HG03432 (cell line): ENCODE measurements around the gene NXN.
"Not testable (repeated sequence)": the region's sequence is repeated elsewhere in the genome, so short reads cannot be mapped to it uniquely, and the experiment has no call there.

Experiments
- ATAC-seq: cut with Tn5 transposase; IDR thresholded peaks from one replicate; pipeline ENCODE4 v1.9.1; 2021; ENCODE audit warnings: mild to moderate bottlenecking, moderate library complexity; ENCODE audit not compliant: unreplicated experiment

NXN gene

DNA sequence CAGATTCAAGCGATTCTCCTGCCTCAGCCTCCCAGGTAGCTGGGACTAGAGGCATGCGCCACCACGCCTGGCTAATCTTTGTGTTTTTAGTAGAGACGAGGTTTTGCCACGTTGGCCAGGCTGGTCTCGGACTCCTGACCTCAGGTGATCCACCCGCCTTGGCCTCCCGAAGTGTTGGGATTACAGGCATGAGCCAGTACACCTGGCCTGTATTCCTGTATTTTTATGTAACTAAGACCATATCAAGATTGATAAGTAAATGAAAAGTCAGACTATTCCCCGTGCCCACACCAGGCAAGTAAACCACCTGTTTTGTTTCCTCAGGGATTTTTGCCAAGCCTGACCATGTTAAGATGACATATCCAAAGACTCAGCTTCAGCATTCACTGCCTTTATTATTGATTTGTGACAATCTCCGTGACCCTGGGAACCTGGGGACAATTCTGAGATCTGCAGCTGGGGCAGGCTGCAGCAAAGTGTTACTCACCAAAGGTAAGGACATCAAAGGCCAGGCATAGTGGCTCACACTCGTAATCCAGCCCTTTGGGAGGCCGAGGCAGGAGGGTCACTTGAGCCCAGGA lies 191.8 kb downstream of the NXN start:
- ATAC-seq: no peak

DNA sequence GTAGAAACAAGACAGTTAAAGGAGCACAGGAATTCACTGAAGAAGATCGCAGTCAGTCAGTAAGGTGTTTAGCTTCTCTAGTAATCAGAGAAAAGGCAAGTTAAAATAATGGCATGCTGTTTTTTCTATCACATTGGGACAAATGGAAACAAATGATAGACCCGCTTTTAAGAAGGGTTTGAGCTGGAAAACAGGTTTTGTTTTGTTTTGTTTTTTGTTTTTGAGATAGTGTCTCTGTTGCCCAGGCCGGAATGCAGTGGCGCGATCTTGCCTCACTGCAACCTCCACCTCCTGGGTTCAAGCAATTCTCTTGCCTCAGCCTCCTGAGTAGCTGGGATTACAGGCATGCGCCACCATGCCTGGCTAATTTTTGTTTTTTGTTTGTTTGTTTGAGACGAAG lies 193.7 kb downstream of the NXN start:
- ATAC-seq: not testable (repeated sequence)

DNA sequence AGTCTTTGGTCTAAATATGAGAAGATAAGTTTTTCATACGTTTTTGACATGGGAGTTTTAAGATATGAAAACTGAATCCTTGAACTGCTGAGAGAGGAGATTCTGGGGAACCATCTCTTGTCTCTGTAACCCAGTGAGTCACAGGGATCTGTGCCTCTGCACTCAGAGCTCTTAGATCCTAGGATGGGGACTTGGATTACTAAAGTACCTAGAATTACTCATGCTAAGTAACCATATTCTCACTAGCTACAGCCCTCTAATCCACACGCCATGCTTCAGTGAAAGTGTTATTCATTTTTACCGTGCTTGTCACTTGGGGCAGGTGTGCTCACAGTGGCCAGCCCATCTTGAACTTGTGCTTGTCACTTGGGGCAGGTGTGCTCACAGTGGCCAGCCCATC lies 195.4 kb downstream of the NXN start:
- ATAC-seq: no peak

DNA sequence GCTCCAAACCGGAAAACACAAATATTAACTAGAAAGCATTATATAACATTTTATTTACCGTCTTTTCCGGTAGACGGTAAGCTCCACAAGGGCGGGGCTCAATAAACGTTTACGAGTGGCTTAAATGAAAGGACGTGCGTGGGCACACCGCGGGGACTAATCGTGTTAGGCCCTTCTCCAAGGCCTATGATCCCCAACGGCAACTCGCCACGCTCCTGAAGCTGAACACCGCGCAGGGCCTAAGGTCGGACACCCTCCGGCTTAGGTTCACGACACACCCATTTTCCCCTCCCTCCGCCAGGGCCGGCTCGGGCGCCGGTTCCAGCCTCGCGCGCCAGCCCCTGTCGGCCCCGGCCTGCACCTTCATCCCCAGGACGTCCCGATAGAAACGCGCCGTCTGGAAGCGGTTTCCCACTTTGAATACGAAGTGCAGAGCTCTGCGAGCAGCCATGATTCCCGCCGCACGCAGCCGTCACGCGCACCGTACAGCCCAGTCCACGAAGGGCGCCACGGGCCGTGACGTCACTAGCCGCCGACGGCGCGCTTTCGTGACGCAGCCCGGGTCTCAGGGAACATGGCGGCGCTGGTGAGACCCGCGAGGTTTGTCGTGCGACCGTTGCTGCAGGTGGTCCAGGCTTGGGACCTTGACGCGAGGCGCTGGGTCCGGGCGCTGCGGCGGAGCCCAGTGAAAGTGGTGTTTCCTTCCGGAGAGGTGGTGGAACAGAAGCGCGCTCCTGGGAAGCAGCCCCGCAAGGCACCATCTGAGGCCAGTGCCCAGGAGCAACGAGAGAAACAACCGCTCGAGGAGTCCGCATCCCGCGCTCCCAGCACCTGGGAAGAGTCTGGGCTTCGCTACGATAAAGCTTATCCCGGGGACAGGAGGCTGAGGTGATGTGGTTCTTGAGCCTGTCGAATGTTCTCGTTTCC lies 197.5 kb downstream of the NXN start, which contains the start of the genes GLOD4 and MRM3:
Gene GLOD4, minus strand, starts transcription at position 476 of the 927 bp plus-strand sequence. Its CDS starts 25 bp downstream, at position 451.
Gene MRM3, plus strand, starts transcription at position 549 of the 927 bp plus-strand sequence. Its CDS starts 26 bp downstream, at position 575.
- peak; percentile 91 for ATAC-seq

DNA sequence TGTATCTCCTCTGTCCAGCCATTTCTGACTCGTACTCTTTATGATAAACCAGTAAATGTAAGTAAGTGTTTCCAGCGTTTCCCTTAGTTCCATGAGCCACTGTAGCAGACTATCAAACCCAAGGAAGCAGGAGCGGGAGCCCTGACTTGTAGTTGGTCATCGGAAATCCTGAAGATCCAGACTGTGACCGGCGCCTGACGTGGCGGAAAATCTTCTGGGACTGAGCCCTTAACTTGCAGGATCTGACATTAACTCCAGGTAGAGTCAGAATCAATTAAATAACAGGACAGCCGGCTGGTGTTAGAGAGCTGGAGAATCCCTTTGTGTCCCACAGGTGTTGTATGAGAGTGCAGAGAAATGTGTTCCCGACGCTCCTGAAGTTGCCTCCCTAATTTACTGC lies 201.5 kb downstream of the NXN start:
- no peak for ATAC-seq

DNA sequence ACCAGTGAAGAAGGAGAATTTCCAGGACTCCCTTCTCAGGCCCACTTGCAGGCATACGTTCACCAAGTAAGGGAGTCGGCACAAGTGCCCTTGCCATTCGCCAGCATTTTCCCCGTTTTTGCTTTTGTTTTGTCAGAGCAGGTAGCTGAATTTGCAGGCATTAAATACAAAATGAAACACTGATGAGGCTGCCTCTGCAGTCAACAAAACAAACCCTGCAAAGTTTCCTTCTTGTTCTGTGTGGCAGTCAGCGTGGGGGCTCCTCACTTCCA lies 205.3 kb downstream of the NXN start:
- no peak for ATAC-seq

DNA sequence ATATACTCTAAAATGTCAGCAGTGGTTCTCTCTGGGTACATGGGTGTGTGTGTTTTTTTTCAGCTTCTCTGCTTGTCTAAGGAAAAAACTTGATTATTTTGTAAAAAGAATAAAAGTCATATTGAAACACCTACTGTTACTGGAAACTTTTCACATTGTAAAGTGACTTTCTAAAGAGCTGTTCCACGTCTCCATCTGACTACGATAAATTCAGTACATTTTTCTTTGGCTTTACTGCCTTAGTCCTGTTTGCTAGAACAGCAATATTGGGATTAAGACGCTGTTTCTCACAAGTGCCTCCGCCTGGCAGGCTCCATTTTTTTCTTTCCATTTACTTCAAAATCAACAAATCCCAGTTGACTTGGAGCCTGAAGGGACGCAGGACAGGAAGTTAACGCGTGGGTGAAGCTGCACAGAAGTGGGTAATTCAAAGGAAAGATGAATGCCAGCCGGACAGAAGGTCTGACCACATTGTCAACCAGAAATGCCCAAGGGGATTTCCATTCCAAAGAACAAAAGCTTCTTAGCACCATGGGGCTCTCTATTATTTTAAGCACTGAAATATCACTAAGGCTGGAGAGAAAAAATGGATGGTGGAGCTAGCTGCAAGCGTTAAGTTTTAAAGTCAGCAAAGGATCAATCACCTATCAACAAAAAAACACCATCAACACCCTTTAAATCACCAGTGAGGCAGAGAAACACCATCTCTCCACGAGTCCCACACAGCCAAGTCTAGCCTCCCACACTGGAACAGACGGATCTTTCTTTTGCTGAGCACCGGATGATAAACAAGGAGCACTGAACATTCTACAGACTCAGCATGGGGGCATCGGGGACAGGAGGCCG lies 205.9 kb downstream of the NXN start:
- no peak for ATAC-seq

DNA sequence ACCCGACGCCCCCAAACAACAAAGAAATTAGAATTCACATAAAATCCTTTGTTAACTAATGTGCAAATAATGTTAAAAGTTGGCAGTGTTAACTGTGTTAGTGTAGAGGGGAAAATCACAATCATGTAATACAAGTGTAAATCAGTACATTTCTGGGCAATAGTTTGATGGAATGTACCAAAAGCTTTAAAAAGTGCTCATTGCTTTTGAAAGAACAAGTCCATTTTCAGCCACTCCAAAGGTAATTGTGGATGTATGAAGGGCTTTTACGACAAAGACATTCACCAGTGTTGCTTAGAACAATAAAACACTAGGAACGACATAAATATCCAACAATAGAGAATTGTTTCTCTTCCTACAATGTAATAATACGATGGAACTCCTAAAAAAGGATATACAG lies 206.6 kb downstream of the NXN start:
- no peak for ATAC-seq

DNA sequence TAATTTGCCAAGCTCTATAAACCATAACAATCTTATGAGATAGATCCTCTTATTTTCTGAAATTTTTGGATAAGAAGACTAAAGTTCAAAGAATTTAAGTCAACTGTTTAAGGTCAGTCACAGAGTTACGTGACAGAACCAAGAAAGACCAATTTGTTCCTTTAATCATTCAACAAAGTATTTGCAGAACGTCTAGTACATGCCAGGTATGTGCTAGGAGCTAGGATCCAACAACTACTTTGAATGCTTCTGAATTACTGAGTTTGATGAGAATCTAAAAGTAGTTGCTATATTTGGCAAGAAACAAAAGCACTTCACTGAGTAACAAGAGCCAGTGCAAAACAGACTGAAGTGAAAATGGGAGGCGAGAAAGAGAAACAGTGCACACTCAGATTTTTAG lies 212.5 kb downstream of the NXN start:
- ATAC-seq: no peak

DNA sequence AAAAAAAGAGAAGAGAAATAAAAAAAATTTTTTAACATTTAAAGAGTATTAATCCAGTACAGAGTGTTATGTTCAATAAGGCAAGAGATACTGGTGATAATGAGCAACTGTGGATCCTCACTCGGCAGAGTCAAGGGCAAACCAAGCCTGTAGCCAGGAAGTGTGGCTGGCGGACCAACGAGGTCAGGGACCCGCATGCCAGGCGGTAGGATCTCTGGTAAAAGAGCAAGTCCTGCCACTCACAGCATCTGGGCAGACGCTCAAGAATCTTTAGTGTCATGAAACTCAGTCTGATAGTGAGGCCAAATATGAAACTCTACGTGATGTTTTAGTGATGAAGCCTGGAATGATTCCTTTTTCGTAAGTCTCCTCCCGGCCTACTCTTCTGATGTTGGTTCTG lies 219.2 kb downstream of the NXN start:
- no peak for ATAC-seq

DNA sequence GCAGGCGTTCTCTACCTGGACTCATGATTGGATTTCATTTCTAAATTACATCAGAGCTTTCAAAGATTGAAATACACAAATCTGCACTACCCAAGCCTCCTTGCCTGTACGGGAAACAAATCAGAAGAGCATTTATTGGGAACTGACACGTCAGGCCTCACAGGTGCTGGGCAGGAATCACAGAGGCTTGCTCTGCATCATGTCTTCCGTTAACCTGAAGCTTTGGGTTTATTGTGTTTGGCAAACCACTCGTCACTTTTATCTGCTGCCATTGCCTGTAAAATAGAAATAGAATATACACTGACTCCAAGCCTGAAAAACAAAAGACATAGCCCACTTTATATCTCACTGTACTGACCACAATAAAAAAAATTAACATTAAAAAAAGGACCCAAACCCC lies 219.6 kb downstream of the NXN start:
- ATAC-seq: no peak

DNA sequence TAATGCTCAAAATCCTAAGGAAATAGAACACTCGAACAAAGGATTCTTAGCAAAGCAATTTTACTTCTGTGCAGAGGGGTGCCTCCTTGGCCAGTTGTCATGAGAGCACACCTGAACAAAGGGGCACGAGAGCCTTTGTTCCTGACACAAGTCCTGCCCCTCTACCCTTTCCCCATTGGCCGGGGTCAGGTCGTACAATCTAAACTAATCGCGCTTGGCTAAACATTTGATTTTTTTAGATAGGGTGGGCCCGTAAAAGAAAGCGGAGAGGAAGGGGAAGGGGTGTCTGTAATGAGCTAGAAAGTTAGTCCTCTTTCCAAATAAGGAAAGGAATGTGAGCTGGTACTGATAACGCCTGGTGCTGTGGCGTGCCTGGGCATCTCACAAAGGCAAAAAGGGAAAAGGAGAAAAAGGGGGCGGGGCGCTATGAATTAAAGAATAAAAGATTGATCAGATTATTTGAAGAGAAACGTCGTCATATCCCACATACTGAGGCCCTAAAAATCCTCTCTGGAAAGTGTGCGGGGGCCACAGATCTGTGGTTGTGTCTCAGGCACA lies 223.5 kb downstream of the NXN start:
- not testable (repeated sequence) for ATAC-seq

DNA sequence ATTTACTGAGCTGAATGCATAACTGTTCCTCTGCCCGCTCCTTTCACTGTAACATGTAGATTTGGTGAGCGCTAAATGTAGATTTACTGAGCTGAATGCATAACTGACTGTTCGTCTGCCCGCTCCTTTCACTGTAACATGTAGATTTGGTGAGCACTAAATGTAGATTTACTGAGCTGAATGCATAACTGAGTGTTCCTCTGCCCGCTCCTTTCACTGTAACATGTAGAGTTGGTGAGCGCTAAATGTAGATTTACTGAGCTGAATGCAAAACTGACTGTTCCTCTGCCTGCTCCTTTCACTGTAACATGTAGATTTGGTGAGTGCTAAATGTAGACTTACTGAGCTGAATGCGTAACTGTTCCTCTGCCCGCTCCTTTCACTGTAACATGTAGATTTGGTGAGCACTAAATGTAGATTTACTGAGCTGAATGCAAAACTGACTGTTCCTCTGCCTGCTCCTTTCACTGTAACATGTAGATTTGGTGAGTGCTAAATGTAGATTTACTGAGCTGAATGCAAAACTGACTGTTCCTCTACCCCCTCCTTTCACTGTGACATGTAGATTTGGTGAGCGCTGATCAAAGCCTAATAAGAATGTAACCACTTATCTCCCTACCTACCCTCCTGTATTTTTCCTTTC lies 224.1 kb downstream of the NXN start:
- ATAC-seq: not testable (repeated sequence)

DNA sequence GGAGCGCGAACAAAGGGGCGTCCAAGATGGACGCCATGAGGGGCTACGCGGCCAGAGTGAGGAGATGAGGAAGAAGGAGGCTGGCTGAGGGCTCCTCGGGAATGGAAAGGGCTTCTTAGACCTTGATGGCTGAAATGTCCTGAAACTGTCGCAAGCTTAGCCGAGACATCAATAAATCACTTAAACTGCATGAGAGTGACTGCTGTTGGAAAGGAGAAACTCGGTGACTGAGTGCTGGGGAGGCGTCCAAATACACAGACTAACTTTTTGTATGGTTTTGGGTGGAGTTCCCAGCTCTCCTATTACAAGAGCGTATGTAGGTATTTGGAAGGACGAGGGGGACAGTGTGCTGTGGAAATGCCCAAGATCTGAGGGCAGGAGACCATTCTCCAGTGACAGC lies 226.2 kb downstream of the NXN start:
- no peak for ATAC-seq

DNA sequence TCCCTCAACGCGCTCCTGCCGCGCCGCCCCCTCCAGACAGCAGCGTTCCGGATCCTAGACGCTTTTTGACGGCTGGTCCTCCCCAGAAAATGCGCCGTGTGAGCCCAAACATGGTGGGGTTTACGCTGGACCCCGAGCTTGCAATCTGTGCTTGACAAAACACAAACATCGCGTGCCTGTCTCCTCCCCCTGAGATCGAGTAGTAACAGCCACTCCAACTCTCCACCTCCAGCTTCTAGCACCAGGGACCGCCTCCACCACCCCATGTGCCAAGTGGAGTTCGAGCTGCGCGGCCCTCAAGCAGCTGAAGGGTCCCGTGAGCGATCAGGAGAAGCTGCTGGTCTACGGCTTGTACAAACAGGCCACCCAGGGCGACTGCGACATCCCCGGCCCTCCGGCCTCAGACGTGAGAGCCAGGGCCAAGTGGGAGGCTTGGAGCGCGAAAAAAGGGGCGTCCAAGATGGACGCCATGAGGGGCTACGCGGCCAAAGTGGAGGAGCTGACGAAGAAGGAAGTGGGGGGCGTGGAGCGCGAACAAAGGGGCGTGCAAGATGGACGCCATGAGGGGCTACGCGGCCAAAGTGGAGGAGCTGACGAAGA lies 226.9 kb downstream of the NXN start:
- no peak for ATAC-seq

DNA sequence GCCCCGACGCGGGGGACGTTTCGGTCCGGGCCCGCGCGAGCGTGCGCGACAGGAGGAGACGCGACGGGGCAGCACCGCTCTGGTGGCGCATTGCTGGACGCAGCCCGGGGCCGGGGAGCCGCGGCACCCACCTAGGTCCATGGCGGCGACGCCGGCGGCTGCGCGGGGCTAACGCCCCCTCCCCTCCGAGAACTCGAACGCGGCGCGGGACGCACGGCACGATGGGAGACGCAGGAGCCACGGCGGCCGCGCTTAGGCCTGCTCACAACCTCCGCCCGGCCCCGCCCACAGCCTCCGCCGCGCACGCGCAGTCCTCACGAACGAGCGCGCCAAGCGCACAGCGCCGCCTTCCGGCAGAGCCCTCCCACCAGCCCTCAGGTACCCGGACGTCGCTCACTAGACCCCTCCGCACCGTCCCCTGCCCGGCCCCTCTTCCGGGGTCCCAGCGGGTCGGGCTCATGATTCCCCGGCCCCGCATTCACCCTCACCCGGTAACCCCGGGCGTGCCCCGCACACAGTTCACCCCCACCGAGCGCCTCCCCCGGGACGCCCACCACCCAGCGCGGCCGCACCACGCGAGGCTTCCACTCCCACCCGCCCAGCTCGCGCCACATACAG lies 227.5 kb downstream of the NXN start, which contains the start of gene GEMIN4:
Gene GEMIN4, minus strand, starts transcription at position 263 of the 618 bp plus-strand sequence. Its CDS starts 122 bp downstream, at position 141.
- peak; percentile 84 for ATAC-seq

DNA sequence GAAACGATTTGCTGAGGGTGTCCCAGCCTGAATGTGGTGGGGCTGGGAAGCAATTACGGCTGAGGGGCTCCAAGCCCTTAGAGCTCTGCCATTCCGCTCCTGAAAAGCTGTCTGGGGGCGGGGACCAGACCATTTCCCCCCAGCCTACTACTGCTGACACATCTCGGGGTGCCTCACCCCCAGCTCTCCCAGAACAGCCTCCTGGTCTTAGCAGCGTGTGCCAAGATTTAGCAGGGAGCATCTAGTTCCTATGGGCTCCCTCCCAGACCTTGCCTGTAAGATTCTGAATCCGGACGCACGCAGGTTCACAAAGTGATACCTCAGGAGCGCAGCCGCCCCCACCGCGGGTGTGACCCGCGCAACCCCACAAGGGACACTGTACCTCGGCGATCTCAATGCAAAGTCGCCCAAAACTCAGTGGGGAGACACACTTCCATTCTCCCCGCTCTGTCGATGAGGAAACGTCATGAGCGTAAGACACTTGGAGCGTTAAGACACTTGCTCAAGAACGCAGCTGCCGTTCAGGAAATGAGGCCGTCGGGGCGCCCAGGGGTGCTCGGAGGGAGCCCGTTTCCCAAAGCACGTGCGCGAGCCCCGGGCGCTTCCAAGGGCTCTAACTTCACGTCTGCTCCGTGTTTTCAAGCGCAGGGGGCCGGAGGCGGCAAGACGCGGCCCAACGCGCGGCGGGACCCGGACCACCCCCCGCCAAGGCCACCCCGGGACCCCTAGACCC lies 228.1 kb downstream of the NXN start:
- peak; percentile 33 for ATAC-seq

DNA sequence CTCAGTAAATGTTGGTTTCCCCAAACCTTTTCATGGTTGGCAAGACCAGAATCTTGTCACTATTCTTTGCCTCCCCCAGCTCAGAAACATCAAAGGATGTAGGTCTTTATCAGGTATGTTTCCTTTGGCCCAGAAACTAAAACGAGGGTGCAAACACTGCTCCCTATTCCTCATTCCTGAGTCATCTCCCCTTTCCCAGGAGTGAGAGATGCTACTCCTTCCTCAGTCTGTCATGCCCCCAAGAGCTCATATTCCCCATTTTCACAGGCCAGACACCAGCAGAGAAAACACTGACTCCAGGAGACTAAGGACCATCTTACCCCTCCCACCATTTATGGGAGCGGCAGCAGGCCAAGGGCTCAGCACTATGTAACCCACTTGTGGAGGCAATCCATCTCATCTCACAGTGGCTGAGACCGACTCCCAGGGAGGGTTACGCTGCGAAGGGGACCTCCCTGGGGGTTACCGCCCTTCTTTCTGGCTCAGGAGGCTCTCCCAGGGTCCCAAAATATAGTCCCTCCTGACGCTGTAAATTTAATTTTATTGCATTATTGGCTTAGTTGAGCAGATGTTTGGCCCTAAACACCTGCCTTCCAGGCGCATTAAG lies 229.0 kb downstream of the NXN start:
- no peak for ATAC-seq

DNA sequence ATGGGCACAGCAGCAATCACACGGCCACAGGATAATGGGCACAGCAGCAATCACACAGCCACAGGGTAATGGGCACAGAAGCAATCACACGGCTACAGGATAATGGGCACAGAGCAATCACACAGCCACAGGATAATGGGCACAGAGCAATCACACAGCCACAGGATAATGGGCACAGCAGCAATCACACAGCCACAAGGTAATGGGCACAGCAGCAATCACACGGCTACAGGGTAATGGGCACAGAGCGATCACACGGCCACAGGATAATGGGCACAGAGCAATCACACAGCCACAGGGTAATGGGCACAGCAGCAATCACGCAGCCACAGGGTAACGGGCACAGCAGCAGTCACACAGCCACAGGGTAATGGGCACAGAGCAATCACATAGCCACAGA lies 230.2 kb downstream of the NXN start:
- ATAC-seq: not testable (repeated sequence)
